B cell (primary cell): ENCODE measurements around the gene BRD1. TPM values are rescaled to one million over a fixed set of nuclear protein-coding genes. Genes with fewer than 3 reads are reported as not detected.

Source experiments
- ATAC-seq: fragments of 200-7000 bp; cut with Tn5 transposase; one replicate; pipeline ENCODE4 v1.10.0; 2021; ENCODE audit warnings: low read depth, mild to moderate bottlenecking, moderate number of reproducible peaks, moderate library complexity
- CTCF ChIA-PET: fragments of 350-600 bp; sonication (Branson Sonifier 250); formaldehyde crosslinking; loops from one replicate; lab custom pipeline; 2021; ENCODE audit warnings: antibody characterized with exemption, inconsistent platforms; lab: Charles Lee
- POLR2A ChIA-PET: fragments of 350-600 bp; sonication (Branson Sonifier 250); formaldehyde crosslinking; loops from one replicate; lab custom pipeline; 2021; ENCODE audit warnings: antibody characterized with exemption; lab: Charles Lee
- DNase-seq: peaks from one replicate; pipeline ENCODE4 v3.0.0; 2013
- H2AFZ ChIP-seq: 2 replicates; pipeline ENCODE4 v1.6.1; 2012; ENCODE audit warnings: mild to moderate bottlenecking, low read depth, low read length; ENCODE audit not compliant: insufficient read depth, poor library complexity, severe bottlenecking
- H3K27ac ChIP-seq, 2 donors: 1 replicate in 1 of 2; 2 replicates in 1 of 2; pipeline ENCODE4 v1.5.1; 2012 to 2013; ENCODE audit warnings: low read length in 2 of 2, mild to moderate bottlenecking in 2 of 2, moderate library complexity in 1 of 2
- H3K27me3 ChIP-seq, 4 experiments: fragments of 200-600 bp in 1 of 4; sonication (generic) in 1 of 4; replicated peaks in 1 of 4; 1 replicate in 2 of 4; 2 replicates in 2 of 4; pipeline versions ENCODE4 v1.6.1 to v1.7.0; 2013 to 2016; ENCODE audit warnings: low read length in 3 of 4, mild to moderate bottlenecking in 2 of 4, mixed read lengths in 1 of 4, moderate library complexity in 1 of 4; ENCODE audit not compliant: insufficient read depth in 4 of 4, control insufficient read depth in 3 of 4; ENCODE audit errors: control extremely low read depth in 1 of 4
- H3K36me3 ChIP-seq, 2 experiments: replicated peaks in 1 of 2; 1 replicate in 1 of 2; 2 replicates in 1 of 2; pipeline versions ENCODE4 v1.6.1 to v1.7.1; 2013; ENCODE audit warnings: low read length in 1 of 2; ENCODE audit not compliant: insufficient read depth in 2 of 2, control insufficient read depth in 1 of 2; ENCODE audit errors: control extremely low read depth in 1 of 2, extremely low read depth in 1 of 2
- H3K4me1 ChIP-seq, 2 donors: fragments of 200-600 bp in 1 of 2; sonication (generic) in 1 of 2; 1 replicate in 1 of 2; 2 replicates in 1 of 2; pipeline versions ENCODE4 v1.5.1 to v1.6.1; 2013 to 2017; ENCODE audit warnings: low read length in 2 of 2; ENCODE audit not compliant: control insufficient read depth in 2 of 2, insufficient read depth in 2 of 2
- H3K4me2 ChIP-seq: replicated peaks from 2 replicates; pipeline ENCODE3; 2012; ENCODE audit warnings: mild to moderate bottlenecking, low read depth, low read length; ENCODE audit not compliant: poor library complexity, severe bottlenecking
- H3K4me3 ChIP-seq, 5 experiments: fragments of 200-600 bp in 1 of 5; sonication (generic) in 1 of 5; 1 replicate in 3 of 5; 2 replicates in 2 of 5; pipeline versions ENCODE4 v1.5.1 to v1.7.0; 2011 to 2016; ENCODE audit warnings: low read length in 4 of 5, mild to moderate bottlenecking in 4 of 5, low read depth in 2 of 5, control low read depth in 1 of 5, moderate library complexity in 1 of 5; ENCODE audit not compliant: insufficient read depth in 1 of 5; ENCODE audit errors: control extremely low read depth in 1 of 5, extremely low read depth in 1 of 5
- H3K79me2 ChIP-seq: fragments of 200-600 bp; sonication (generic); one replicate; pipeline ENCODE4 v1.6.0; 2016; ENCODE audit warnings: low read length; ENCODE audit not compliant: control insufficient read depth, insufficient read depth
- H3K9ac ChIP-seq: fragments of 200-600 bp; sonication (generic); 2 replicates; pipeline ENCODE4 v1.6.1; 2017; ENCODE audit warnings: mild to moderate bottlenecking, low read length, moderate library complexity
- H3K9me3 ChIP-seq, 3 donors: one replicate each; pipeline versions ENCODE4 v1.6.1 to v1.7.1; 2013; ENCODE audit warnings: low read length in 2 of 3; ENCODE audit not compliant: control insufficient read depth in 2 of 3, insufficient read depth in 1 of 3; ENCODE audit errors: control extremely low read depth in 1 of 3
- H4K20me1 ChIP-seq: 2 replicates; pipeline ENCODE4 v1.6.0; 2012; ENCODE audit warnings: mild to moderate bottlenecking, low read length; ENCODE audit not compliant: insufficient read depth, control insufficient read depth, poor library complexity, severe bottlenecking
- H3K27ac Mint-ChIP-seq: one replicate; pipeline ENCODE4 v1.8.0; 2021; ENCODE audit warnings: mixed read lengths
- H3K27me3 Mint-ChIP-seq: one replicate; pipeline ENCODE4 v1.8.0; 2021; ENCODE audit warnings: mixed read lengths
- H3K4me1 Mint-ChIP-seq: one replicate; pipeline ENCODE4 v1.8.0; 2021; ENCODE audit warnings: mixed read lengths
- H3K4me3 Mint-ChIP-seq: one replicate; pipeline ENCODE4 v1.8.0; 2021; ENCODE audit warnings: mixed read lengths
- H3K9me3 Mint-ChIP-seq: one replicate; pipeline ENCODE4 v1.8.0; 2022; ENCODE audit warnings: mixed read lengths; ENCODE audit not compliant: insufficient read depth
- CTCF ChIP-seq: fragments of 200-600 bp; IDR thresholded peaks from one replicate; pipeline ENCODE4 v1.8.0; 2022; ENCODE audit warnings: antibody characterized with exemption, mild to moderate bottlenecking
- EZH2 ChIP-seq: IDR thresholded peaks from 2 replicates; pipeline ENCODE4 v1.6.1; 2012; ENCODE audit warnings: borderline replicate concordance, low read depth, mild to moderate bottlenecking, moderate library complexity, low read length; ENCODE audit not compliant: insufficient read depth, poor library complexity, severe bottlenecking
- WGBS: methylation state at CpG from one replicate; pipeline ENCODE4 v1.1.5; 2013; ENCODE audit warnings: missing lambda C conversion rate; ENCODE audit not compliant: insufficient coverage; 5-methylcytosine and 5-hydroxymethylcytosine counted together
- intact Hi-C: fragments of 100-400 bp; cut with micrococcal nuclease; formaldehyde crosslinking; loops from one replicate; pipeline ENCODE4 v1.10.0; 2022
- polyA plus RNA-seq: library from polyadenylated mRNA; depleted of rRNA; stranded (reverse); fragments of >200 nt; gene quantifications from 2 replicates; pipeline ENCODE4 v1.2.3, GENCODE V29; 2012
- total RNA-seq, 2 donors: library from RNA; stranded (reverse); fragments of 120-200 nt in 1 of 2; gene quantifications; 1 replicate in 1 of 2; 2 replicates in 1 of 2; pipeline versions ENCODE4 v1.2.3 to v1.2.4, GENCODE V29; 2013 to 2022

The BRD1 gene
- total and polyA plus RNA-seq, 2 donors (not counting 1 experiment from before 2014, with no cell fraction given), result 16.9 to 73.3 TPM

- whole genome bisulfite sequencing, result 94% methylated on average over 12 of the region's 12 CpGs
- intact Hi-C loops, result loop anchor here (5.0 kb wide), 1 partner anchor 102 kb away; no protein-coding TSS in a partner anchor
- Histone ChIP-seq H3K9ac (no peak overlapping the region), H3K9me3 (no peaks in the 10 kb centered on the region), H3K27ac (no peak overlapping the region), H4K20me1 (peaks cover 70% of the 10 kb centered on the region), H3K4me3 (no peak overlapping the region), H3K4me1 (peaks cover 37 to 46% of the 10 kb centered on the region in 2 donors), H2AFZ (no peak overlapping the region), H3K79me2 (peaks cover 70% of the 10 kb centered on the region), H3K36me3 (peaks cover 0 to 45% of the 10 kb centered on the region in 2 experiments), H3K4me2 (peak overlapping the region; percentile 97), H3K27me3 (no peaks in the 10 kb centered on the region)
- Mint-ChIP-seq H3K4me3 (peak overlapping the region; percentile 87), H3K27ac (no peak overlapping the region), H3K4me1 (peaks cover 48% of the 10 kb centered on the region), H3K9me3 (no peaks in the 10 kb centered on the region), H3K27me3 (no peaks in the 10 kb centered on the region)
- no peak for ATAC-seq
- ChIA-PET POLR2A (no interaction called here), CTCF (no interaction called here)
- no peak for TF ChIP-seq CTCF
- no peak for TF ChIP-seq EZH2
- DNase-seq, result no peak
Observed at GRCh38 chr22:49824936-49825335, 2.7 kb downstream of the BRD1 start.

- H3K4me3 Mint-ChIP-seq, result peak overlapping the region; percentile 62
- H3K9me3 Mint-ChIP-seq, result no peaks in the 10 kb centered on the region
- peaks cover 44% of the 10 kb centered on the region for H3K4me1 Mint-ChIP-seq
- Histone ChIP-seq H3K4me1 (peaks cover 31 to 40% of the 10 kb centered on the region in 2 donors), H3K79me2 (peaks cover 76% of the 10 kb centered on the region), H4K20me1 (peaks cover 71% of the 10 kb centered on the region), H3K27ac (no peak overlapping the region), H3K9me3 (no peaks in the 10 kb centered on the region), H3K4me2 (peak overlapping the region; percentile 97), H2AFZ (no peak overlapping the region), H3K27me3 (no peaks in the 10 kb centered on the region), H3K36me3 (peaks cover 0 to 45% of the 10 kb centered on the region in 2 experiments), H3K4me3 (no peak overlapping the region), H3K9ac (no peak overlapping the region)
- H3K27ac Mint-ChIP-seq, result no peak overlapping the region
- DNase-seq (no peak), ATAC-seq (no peak)
- POLR2A ChIA-PET, result no interaction called here
- TF ChIP-seq CTCF (no peak), EZH2 (no peak)
- 90% methylated on average over 10 of the region's 16 CpGs for WGBS
- intact Hi-C loops, result no loop called here
- CTCF ChIA-PET, result no interaction called here
- H3K27me3 Mint-ChIP-seq, result no peaks in the 10 kb centered on the region
Observed at GRCh38 chr22:49824185-49824925, 3.3 kb downstream of the BRD1 start.
